HepG2 (cell line): ENCODE results near the gene DNMBP. TPM values are rescaled to one million over a fixed set of nuclear protein-coding genes. Genes with fewer than 3 reads are reported as not detected.

Experiments used
- ATAC-seq: fragments of 200-7000 bp; cut with Tn5 transposase; 3 replicates; pipeline ENCODE4 v1.9.1; 2020; ENCODE audit warnings: mild to moderate bottlenecking, moderate library complexity
- BruUV-seq: library from RNA; stranded (reverse); fragments of 400-500 nt; replicated peaks from 2 replicates; lab custom pipeline; 2021; lab: Mats Ljungman, UMichigan
- CTCF ChIA-PET: fragments of 300-600 bp; formaldehyde crosslinking; extraction: SDS; loops from one replicate; lab custom pipeline; 2021; ENCODE audit warnings: low total read pairs, inconsistent platforms, low intra/inter-chr PET ratio; lab: Yijun Ruan, JAX
- POLR2A ChIA-PET: fragments of 350-600 bp; sonication (Branson Sonifier 250); formaldehyde crosslinking; loops from one replicate; lab custom pipeline; 2020; ENCODE audit warnings: antibody characterized with exemption, inconsistent platforms; lab: Yijun Ruan, JAX
- DNase-seq: peaks from one replicate; pipeline ENCODE4 v3.0.0-alpha.2; 2015; ENCODE audit warnings: low spot score
- FAIRE-seq: peaks from 3 replicates; lab custom pipeline; 2011; peaks lifted over from hg19 to GRCh38; lab: Jason Lieb, UNC
- H2AFZ ChIP-seq: one replicate; pipeline ENCODE4 v1.6.1; 2011; ENCODE audit warnings: low read length, inconsistent platforms
- H3K27ac ChIP-seq: fragments of 300-600 bp; 3 replicates; pipeline ENCODE4 v1.8.0; 2011; ENCODE audit warnings: mixed run types, mild to moderate bottlenecking, mixed read lengths, low read length, inconsistent platforms; ENCODE audit not compliant: insufficient read depth; ENCODE audit errors: extremely low read length
- H3K27me3 ChIP-seq, 2 experiments: fragments of 200-600 bp in 1 of 2; 2 replicates in 1 of 2; 3 replicates in 1 of 2; pipeline versions ENCODE4 v1.6.0 to v1.8.0; 2011; ENCODE audit warnings: low read length in 2 of 2, mild to moderate bottlenecking in 2 of 2, moderate library complexity in 2 of 2, inconsistent platforms in 1 of 2; ENCODE audit not compliant: insufficient read depth in 2 of 2, control insufficient read depth in 1 of 2
- H3K36me3 ChIP-seq, 2 experiments: fragments of 200-600 bp in 1 of 2; replicated peaks in 1 of 2; 2 replicates in 1 of 2; 3 replicates in 1 of 2; pipeline versions ENCODE4 v1.5.1 to v1.8.0; 2011; ENCODE audit warnings: low read length in 2 of 2, inconsistent platforms in 1 of 2; ENCODE audit not compliant: insufficient read depth in 2 of 2, control insufficient read depth in 1 of 2
- H3K4me1 ChIP-seq: 2 replicates; pipeline ENCODE4 v1.5.1; 2012; ENCODE audit warnings: low read length, inconsistent platforms; ENCODE audit not compliant: insufficient read depth
- H3K4me2 ChIP-seq: 2 replicates; pipeline ENCODE4 v1.6.0; 2011; ENCODE audit warnings: low read depth, low read length, inconsistent platforms
- H3K4me3 ChIP-seq, 3 experiments: fragments of 200-600 bp in 1 of 3; sonication (generic), shearing (Covaris generic) in 1 of 3; replicated peaks in 1 of 3; 2 replicates each; pipeline ENCODE4 v1.5.1; 2011 to 2016; ENCODE audit warnings: low read length in 3 of 3, inconsistent platforms in 2 of 3, low read depth in 2 of 3, mild to moderate bottlenecking in 2 of 3, control low read depth in 1 of 3, mixed read lengths in 1 of 3; ENCODE audit not compliant: insufficient read depth in 1 of 3
- H3K79me2 ChIP-seq: one replicate; pipeline ENCODE4 v1.6.1; 2011; ENCODE audit warnings: low read length, inconsistent platforms; ENCODE audit not compliant: insufficient read depth
- H3K9ac ChIP-seq: 2 replicates; pipeline ENCODE4 v1.6.0; 2011; ENCODE audit warnings: mild to moderate bottlenecking, low read depth, low read length, inconsistent platforms; ENCODE audit not compliant: insufficient read depth
- H3K9me3 ChIP-seq: 2 replicates; pipeline ENCODE4 v1.5.1; 2012; ENCODE audit warnings: mild to moderate bottlenecking, low read length
- H4K20me1 ChIP-seq: 2 replicates; pipeline ENCODE4 v1.6.0; 2011; ENCODE audit warnings: inconsistent platforms, mild to moderate bottlenecking, low read length, moderate library complexity; ENCODE audit not compliant: insufficient read depth
- ATRX ChIP-seq: sonication (generic); formaldehyde crosslinking; IDR thresholded peaks from 2 replicates; pipeline ENCODE4 v1.4.0; 2020; ENCODE audit warnings: missing genetic modification reagents, borderline replicate concordance
- CREM ChIP-seq, 2 experiments: sonication (generic) in 1 of 2; formaldehyde crosslinking in 1 of 2; IDR thresholded peaks; 2 replicates each; pipeline versions ENCODE4 v1.4.0 to v1.6.1; 2016 to 2020; ENCODE audit warnings: antibody characterized with exemption in 1 of 2, mild to moderate bottlenecking in 1 of 2, missing genetic modification reagents in 1 of 2
- EED ChIP-seq: sonication (generic); formaldehyde crosslinking; IDR thresholded peaks from 2 replicates; pipeline ENCODE4 v1.5.0; 2020; ENCODE audit warnings: mild to moderate bottlenecking, missing genetic modification reagents
- HNRNPUL1 ChIP-seq: fragments of 200-400 bp; formaldehyde crosslinking; IDR thresholded peaks from 2 replicates; pipeline ENCODE4 v1.6.1; 2017; ENCODE audit warnings: low read depth, mild to moderate bottlenecking, low read length, moderate library complexity
- KDM3A ChIP-seq: IDR thresholded peaks from 2 replicates; pipeline ENCODE4 v1.6.1; 2018; ENCODE audit warnings: low read depth, missing compliant biosample characterization
- MBNL3 ChIP-seq: fragments of 250-450 bp; sonication (Bioruptor Pico); conservative IDR thresholded peaks from 2 replicates; pipeline ENCODE4 v1.8.0; 2022; ENCODE audit warnings: mild to moderate bottlenecking, inconsistent platforms
- NFKB2 ChIP-seq: sonication (generic); formaldehyde crosslinking; IDR thresholded peaks from 2 replicates; pipeline ENCODE4 v1.4.0; 2020; ENCODE audit warnings: missing genetic modification reagents, borderline replicate concordance
- PLRG1 ChIP-seq: fragments of 450-650 bp; conservative IDR thresholded peaks from 2 replicates; pipeline ENCODE4 v1.6.1; 2016
- PRPF4 ChIP-seq: fragments of 200-400 bp; formaldehyde crosslinking; IDR thresholded peaks from 2 replicates; pipeline ENCODE4 v1.6.1; 2016; ENCODE audit warnings: low read length, low read depth; ENCODE audit not compliant: poor library complexity, severe bottlenecking
- RXRB ChIP-seq: IDR thresholded peaks from 2 replicates; pipeline ENCODE4 v1.6.1; 2016; ENCODE audit warnings: borderline replicate concordance, missing genetic modification reagents, missing compliant biosample characterization
- SKI ChIP-seq: fragments of 450-650 bp; IDR thresholded peaks from one replicate; pipeline ENCODE4 v1.6.1; 2018; ENCODE audit warnings: mild to moderate bottlenecking; ENCODE audit not compliant: partially characterized antibody
- WIZ ChIP-seq: sonication (generic); formaldehyde crosslinking; IDR thresholded peaks from 2 replicates; pipeline ENCODE4 v1.5.1; 2020; ENCODE audit warnings: mild to moderate bottlenecking, missing genetic modification reagents
- ZBTB20 ChIP-seq: sonication (generic); formaldehyde crosslinking; IDR thresholded peaks from 2 replicates; pipeline ENCODE4 v1.8.1; 2023; ENCODE audit warnings: missing genetic modification reagents, low read depth, mild to moderate bottlenecking, borderline replicate concordance
- ZNF10 ChIP-seq: sonication (generic); formaldehyde crosslinking; IDR thresholded peaks from 2 replicates; pipeline ENCODE4 v1.4.0; 2020; ENCODE audit warnings: mild to moderate bottlenecking, low read depth, missing genetic modification reagents, borderline replicate concordance
- ZNF282 ChIP-seq: fragments of 450-650 bp; IDR thresholded peaks from 2 replicates; pipeline ENCODE4 v1.6.1; 2018; ENCODE audit not compliant: partially characterized antibody
- ZNF597 ChIP-seq: sonication (generic); formaldehyde crosslinking; IDR thresholded peaks from 2 replicates; pipeline ENCODE4 v1.5.0; 2020; ENCODE audit warnings: missing genetic modification reagents
- ZNF777 ChIP-seq: sonication (generic); formaldehyde crosslinking; IDR thresholded peaks from 2 replicates; pipeline ENCODE4 v1.4.0; 2020; ENCODE audit warnings: missing genetic modification reagents
- WGBS: methylation state at CpG from one replicate; pipeline ENCODE4 v1.1.6; 2017; ENCODE audit warnings: low lambda C conversion rate; 5-methylcytosine and 5-hydroxymethylcytosine counted together
- in situ Hi-C: cut with HindIII; loops from 2 replicates; pipeline ENCODE4 v1.10.0; 2017; ENCODE audit warnings: low pct_unique_long_range_greater_than_20kb; ENCODE audit not compliant: extremely low pct_ligation_motif_present
- intact Hi-C: fragments of 100-400 bp; cut with micrococcal nuclease; formaldehyde crosslinking; loops from one replicate; pipeline ENCODE4 v1.10.0; 2022; ENCODE audit not compliant: unreplicated experiment
- polyA plus RNA-seq, 8 experiments: library from polyadenylated mRNA; depleted of rRNA in 3 of 8; stranded (reverse) in 7 of 8; unstranded in 1 of 8; fragments of >200 nt; fragmentation: Illumina TruSeq in 4 of 8; extraction: Trizol in 4 of 8; gene quantifications; 2 replicates each; pipeline versions ENCODE4 v1.2.1 to v1.2.3, GENCODE V29; 2011 to 2016; ENCODE audit warnings: low read depth in 4 of 8, missing spikeins in 1 of 8, mixed read lengths in 1 of 8; ENCODE audit not compliant: insufficient read depth in 1 of 8
- total RNA-seq, 5 experiments: library from RNA; depleted of rRNA; stranded (reverse); fragments of >200 nt; fragmentation: Illumina TruSeq; extraction: Trizol; gene quantifications; 2 replicates each; pipeline ENCODE4 v1.2.3, GENCODE V29; 2016; ENCODE audit warnings: low read depth in 1 of 5

DNMBP gene
- total and polyA plus RNA-seq, 2 of the 13 experiments (the other 11 are each of a cell fraction or from before 2014, with no cell fraction given) = 3.6 to 6.3 TPM

GRCh38 chr10:100046021-100046486 lies 36.3 kb upstream of the DNMBP start (continued):
- no peak for TF ChIP-seq ZBTB20 (CRISPR knock-in tag)
- 0 out of 2 replicates have a peak, but pooled peaks have one; percentile 22 for TF ChIP-seq RXRB
- no peak for TF ChIP-seq ZNF777 (CRISPR knock-in tag)

- no TSS peak for BruUV-seq
- FAIRE-seq = no peak
- CTCF ChIA-PET = interaction anchor here (1.5 to 2.5 kb wide), 5 partner anchors 26 to 200 kb away, joined by 5 to 9 read pairs (median 7); partner anchors contain the start of gene DNMBP
- in situ Hi-C loops (no loop called here), intact Hi-C loops (loop anchor here (5.0 kb wide), 1 partner anchor 38 kb away; the partner anchor contains the start of gene DNMBP)
- Histone ChIP-seq H3K9me3 (no peaks in the 10 kb centered on the region), H3K27ac (no peak overlapping the region), H3K36me3 (peaks cover 5 to 9% of the 10 kb centered on the region in 2 experiments; a peak in 4 of 5 replicates), H3K79me2 (no peaks in the 10 kb centered on the region), H3K27me3 (no peaks in the 10 kb centered on the region), H3K4me1 (peaks cover 7% of the 10 kb centered on the region; the same call in 1 of the 2 replicates), H3K4me2 (no peak overlapping the region), H3K4me3 (no peak overlapping the region), H3K9ac (no peak overlapping the region), H4K20me1 (no peaks in the 10 kb centered on the region), H2AFZ (no peak overlapping the region)
- no peak for DNase-seq
- no peak for ATAC-seq
- TF ChIP-seq SKI (no peak), CREM (IDR thresholded peaks at IDR 0.05) (no peak), CREM (CRISPR knock-in tag; IDR thresholded peaks at IDR 0.05) (no peak), ZBTB20 (CRISPR knock-in tag) (no peak), MBNL3 (CRISPR knock-in tag) (no peak), WIZ (CRISPR knock-in tag) (no peak), NFKB2 (CRISPR knock-in tag) (no peak), PLRG1 (no peak), ATRX (CRISPR knock-in tag) (no peak), KDM3A (no peak), EED (CRISPR knock-in tag) (no peak), ZNF282 (no peak), ZNF10 (CRISPR knock-in tag) (no peak), PRPF4 (no peak), HNRNPUL1 (no peak), ZNF597 (CRISPR knock-in tag) (no peak)
- 81% methylated on average over 2 of the region's 2 CpGs for WGBS
- POLR2A ChIA-PET = no interaction called here
These were observed 35.8 kb upstream of the DNMBP start for GRCh38 chr10:100045592-100045991.
